ENCODE results near the gene SLBP.
"Not testable (repeated sequence)": the region's sequence is repeated elsewhere in the genome, so short reads cannot be mapped to it uniquely, and the experiment has no call there.

SLBP gene

DNA sequence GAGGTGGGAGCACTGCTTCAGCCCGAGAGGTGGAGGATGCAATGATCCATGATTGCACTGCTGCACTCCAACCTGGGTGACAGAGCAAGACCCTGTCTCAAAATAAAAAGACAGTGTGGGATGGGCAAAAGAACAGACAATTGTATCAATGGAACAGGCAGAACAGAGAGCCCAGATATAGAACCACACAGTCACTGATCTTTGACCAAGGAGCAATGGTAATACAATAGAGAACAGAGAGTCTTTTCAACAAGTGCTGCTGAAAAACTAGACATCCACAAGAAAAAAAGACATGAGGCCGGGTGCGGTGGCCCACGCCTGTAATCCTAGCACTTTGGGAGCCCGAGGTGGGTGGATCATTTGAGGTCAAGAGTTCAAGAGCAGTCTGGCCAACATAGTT lies 33.9 kb downstream of the SLBP start:
- H3K27ac ChIP-seq: no peak overlapping the region
- TF ChIP-seq, protein P1, sequence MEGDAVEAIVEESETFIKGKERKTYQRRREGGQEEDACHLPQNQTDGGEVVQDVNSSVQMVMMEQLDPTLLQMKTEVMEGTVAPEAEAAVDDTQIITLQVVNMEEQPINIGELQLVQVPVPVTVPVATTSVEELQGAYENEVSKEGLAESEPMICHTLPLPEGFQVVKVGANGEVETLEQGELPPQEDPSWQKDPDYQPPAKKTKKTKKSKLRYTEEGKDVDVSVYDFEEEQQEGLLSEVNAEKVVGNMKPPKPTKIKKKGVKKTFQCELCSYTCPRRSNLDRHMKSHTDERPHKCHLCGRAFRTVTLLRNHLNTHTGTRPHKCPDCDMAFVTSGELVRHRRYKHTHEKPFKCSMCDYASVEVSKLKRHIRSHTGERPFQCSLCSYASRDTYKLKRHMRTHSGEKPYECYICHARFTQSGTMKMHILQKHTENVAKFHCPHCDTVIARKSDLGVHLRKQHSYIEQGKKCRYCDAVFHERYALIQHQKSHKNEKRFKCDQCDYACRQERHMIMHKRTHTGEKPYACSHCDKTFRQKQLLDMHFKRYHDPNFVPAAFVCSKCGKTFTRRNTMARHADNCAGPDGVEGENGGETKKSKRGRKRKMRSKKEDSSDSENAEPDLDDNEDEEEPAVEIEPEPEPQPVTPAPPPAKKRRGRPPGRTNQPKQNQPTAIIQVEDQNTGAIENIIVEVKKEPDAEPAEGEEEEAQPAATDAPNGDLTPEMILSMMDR (conservative IDR thresholded peaks at IDR 0.05): no peak
- no peak for TF ChIP-seq ZFX (IDR thresholded peaks at IDR 0.05)

DNA sequence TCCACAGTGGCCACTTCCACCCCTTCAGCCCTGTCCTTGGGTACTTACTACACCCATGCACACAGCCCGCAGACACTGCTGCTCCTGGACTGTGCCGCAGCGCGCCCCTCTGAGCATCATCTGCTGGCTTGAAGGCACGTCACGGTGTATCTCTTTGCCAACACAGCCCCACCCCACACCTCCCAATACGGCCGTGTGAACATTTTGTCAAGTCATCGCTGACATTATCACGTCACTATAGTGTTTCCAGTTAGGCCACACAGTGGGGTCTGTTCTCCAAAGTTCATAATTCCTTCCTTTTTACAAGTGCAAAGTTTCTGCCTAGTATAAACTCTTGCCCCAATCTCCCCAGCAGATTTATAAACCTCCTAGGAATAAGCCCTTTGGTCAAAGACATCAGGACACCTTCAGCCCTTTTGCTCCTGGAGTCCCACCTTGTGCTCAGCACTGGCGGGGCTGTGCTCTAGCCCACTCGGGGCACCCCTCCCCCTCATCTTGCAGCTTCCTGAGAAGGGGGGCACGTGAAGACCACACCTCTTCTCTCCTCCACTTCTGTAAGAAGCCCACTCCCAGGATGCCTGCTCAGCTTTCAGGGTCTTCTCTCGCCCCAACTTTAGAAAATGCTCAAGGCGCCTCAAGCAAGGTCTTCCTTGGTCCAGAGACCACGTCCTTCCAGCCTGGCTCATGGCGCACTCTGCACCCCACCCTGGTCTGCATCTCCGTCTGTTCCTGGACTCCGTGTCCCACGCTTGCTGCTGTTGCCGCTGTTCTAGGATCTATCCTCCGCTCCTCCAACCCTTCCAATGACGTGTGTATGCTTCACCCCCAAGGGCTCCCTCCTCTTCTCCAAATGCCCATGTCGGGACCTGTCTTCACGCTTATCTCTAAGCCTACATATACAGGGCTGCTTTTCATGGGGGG lies 35.3 kb downstream of the SLBP start:
- no peak overlapping the region for H3K27ac ChIP-seq
- TF ChIP-seq, protein P1 (conservative IDR thresholded peaks at IDR 0.05): no peak
- no peak for TF ChIP-seq ZFX (IDR thresholded peaks at IDR 0.05)

DNA sequence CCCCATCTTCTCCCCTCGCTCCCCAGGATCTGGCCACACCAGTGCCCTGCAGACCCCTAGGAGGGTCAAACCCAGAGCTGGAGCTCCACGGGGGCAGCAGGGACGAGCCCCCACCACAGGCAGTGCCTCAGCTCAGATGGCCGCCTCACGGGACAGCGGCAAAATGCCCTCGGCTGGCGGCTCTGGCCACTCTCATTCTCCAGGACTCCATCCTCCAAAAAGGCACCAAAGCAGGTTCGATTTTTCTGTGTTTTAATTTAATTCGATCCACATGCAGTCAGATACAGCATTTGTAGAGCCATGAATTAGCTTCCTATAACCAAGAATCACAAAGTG lies 36.3 kb downstream of the SLBP start:
- TF ChIP-seq, protein P1 (conservative IDR thresholded peaks at IDR 0.05): no peak
- no peak for TF ChIP-seq ZFX (IDR thresholded peaks at IDR 0.05)
- no peak overlapping the region for H3K27ac ChIP-seq

DNA sequence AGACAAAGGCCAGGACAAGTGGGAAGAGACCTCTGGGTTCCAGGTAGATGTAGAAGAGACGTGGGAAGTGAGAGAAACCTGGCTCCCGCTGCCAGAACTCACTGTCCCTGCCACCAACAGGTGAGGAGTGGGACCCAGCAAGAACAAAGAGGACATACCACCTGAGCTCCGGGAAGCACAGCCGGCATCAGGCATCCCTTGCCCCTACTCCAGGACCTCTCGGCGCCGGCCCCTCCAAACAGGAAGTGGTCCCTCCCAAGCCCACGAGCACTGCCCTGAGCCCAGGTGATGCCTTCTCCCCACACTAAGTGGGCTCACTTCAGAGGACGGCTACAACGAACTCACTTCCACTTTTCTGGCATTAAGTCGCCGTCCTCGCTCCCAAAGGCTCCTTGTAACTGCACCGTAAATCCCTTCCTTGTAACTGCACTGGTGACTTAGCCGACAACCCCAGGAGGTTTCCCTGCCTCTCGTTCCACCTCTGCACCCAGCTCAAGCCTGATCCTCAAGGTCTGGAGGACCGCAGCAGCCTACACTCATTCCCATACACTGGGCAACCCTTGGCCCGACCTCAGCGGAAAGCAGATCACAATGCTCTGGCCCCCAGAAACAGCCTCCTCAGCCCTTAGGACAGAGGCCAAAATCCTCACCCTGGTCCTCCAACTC lies 36.9 kb downstream of the SLBP start:
- no peak overlapping the region for H3K27ac ChIP-seq
- TF ChIP-seq, protein P1 (conservative IDR thresholded peaks at IDR 0.05): no peak
- TF ChIP-seq ZFX (IDR thresholded peaks at IDR 0.05): no peak

DNA sequence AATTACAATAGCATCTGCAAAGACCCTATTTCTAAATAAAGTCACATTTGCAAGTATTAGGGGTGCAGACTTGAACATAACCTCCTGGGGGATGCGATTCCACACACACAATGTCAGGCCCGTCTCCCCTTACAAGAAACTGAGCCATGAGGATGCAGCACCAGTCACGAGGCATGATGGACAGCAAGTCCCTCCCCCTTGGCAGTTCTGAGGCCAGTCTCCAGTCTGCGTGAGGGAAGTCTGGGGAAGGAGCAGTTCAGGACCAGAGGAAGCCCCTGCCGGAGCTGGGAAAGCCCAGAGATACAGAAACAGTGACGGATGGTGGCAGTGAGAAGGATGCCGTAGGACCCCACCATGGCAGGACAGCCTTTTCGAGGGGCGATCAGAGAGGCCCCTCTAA lies 37.4 kb downstream of the SLBP start:
- no peak overlapping the region for H3K27ac ChIP-seq
- TF ChIP-seq ZFX (IDR thresholded peaks at IDR 0.05): no peak
- TF ChIP-seq, protein P1 (conservative IDR thresholded peaks at IDR 0.05): no peak

DNA sequence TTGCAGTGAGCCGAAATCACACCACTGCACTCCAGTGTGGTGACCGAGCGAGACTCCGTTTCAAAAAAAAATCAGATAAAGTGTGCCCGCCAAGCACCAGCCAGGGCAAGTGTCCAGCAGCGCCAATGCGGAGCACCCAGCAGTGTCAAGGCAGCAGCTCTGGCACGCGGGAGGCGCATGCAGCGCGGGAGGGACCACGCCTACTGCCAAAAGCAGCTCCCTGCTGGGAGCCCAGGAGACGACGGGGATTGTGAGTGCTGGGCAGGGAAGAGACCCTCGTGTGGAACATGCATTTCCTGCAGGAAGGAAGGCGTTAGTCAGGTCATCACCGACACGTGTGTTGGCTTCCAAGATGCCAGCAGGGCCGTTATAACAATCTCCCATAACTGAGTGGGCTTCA lies 38.4 kb downstream of the SLBP start:
- H3K27ac ChIP-seq: no peak overlapping the region
- TF ChIP-seq ZFX (IDR thresholded peaks at IDR 0.05): no peak
- TF ChIP-seq, protein P1 (conservative IDR thresholded peaks at IDR 0.05): no peak

DNA sequence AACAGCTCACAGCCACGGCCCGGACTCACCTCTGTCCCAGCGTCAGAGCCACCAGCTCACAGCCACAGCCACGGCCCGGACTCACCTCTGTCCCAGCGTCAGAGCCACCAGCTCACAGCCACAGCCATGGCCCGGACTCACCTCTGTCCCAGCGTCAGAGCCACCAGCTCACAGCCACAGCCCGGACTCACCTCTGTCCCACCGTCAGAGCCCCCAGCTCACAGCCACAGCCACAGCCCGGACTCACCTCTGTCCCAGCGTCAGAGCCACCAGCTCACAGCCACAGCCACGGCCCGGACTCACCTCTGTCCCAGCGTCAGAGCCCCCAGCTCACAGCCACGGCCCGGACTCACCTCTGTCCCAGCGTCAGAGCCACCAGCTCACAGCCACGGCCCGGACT lies 41.1 kb downstream of the SLBP start:
- not testable (repeated sequence) for H3K27ac ChIP-seq
